Activated T-helper 9 cell treated with anti-CD3 and anti-CD28 coated beads, Interleukin-2, amount 50 U/mL, for 16 hours (primary cell): ENCODE measurements around the gene OTOP3.
"Not testable (repeated sequence)": the region's sequence is repeated elsewhere in the genome, so short reads cannot be mapped to it uniquely, and the experiment has no call there.

Experiments
- DNase-seq: peaks from one replicate; pipeline ENCODE4 v3.0.0-alpha.2; 2020; ENCODE audit warnings: low read depth

Gene OTOP3, protein sequence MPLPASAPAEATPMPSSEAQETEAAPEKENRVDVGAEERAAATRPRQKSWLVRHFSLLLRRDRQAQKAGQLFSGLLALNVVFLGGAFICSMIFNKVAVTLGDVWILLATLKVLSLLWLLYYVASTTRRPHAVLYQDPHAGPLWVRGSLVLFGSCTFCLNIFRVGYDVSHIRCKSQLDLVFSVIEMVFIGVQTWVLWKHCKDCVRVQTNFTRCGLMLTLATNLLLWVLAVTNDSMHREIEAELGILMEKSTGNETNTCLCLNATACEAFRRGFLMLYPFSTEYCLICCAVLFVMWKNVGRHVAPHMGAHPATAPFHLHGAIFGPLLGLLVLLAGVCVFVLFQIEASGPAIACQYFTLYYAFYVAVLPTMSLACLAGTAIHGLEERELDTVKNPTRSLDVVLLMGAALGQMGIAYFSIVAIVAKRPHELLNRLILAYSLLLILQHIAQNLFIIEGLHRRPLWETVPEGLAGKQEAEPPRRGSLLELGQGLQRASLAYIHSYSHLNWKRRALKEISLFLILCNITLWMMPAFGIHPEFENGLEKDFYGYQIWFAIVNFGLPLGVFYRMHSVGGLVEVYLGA

DNA sequence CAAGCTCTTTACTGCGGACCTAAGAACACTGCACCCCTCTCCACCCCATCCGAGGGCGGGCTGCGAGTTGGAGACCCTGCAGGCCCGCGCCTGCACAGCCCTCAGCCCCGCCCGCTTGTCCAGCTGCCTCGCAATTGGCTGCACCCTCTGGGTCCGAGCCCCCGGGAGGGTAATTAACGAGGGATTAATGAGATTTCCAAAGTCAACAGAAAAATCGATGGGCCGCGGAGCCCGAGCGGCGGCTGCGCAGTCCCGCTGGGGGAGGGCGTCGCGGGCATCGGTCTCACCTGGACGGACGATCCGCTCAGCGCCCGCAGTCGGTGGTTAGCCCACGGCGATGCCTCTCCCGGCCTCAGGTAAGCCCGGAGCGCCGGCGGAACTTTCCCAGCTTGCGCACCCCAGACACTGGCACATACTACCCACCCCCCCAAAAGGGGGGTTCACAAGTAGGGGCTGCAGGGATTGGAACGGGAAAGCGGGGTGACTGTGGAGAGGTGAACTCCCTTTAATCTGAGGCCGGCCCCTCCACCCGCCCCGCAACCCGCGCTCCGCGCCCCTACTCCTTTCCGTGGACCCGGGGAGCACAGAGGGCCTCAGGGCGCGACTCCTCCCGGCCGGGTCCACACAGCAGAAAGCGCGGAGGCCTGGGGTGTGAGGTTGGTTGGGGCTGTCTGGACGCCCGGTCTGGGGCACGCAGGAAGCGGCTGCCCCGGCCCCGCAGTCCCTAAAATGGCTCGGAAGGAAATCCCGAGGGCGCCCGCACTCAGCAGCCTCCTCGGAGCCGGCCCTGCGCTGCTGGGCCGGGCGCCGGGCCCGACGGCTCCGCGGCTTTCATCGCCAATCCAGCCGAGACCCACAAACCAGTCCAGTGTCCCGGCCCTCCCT, at the start of gene OTOP3:
TSS of gene OTOP3 (plus strand) at position 314 of the 885 bp plus-strand sequence. CDS start at position 338, 24 bp downstream.
- no peak for DNase-seq

DNA sequence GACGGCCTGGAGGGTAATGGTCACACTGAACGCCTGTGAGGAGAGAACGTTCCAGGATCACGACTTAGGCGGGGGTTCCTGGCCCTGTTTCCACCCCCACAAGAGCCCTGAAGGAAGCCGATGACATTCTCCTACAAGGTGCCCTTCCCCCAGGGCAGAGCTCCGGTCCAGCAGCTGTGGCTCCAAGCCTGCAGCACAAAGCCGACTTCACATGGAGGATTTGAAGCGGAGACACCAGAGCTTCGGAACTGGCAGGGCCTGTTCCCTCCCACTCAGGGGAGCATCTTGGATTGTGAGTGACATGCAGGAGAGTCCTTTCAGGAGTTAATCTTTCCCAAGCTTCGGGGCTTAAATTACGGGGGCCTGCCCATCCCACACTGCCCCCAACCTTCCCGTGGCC, 47.2 kb upstream of the OTOP3 start:
- DNase-seq = no peak

DNA sequence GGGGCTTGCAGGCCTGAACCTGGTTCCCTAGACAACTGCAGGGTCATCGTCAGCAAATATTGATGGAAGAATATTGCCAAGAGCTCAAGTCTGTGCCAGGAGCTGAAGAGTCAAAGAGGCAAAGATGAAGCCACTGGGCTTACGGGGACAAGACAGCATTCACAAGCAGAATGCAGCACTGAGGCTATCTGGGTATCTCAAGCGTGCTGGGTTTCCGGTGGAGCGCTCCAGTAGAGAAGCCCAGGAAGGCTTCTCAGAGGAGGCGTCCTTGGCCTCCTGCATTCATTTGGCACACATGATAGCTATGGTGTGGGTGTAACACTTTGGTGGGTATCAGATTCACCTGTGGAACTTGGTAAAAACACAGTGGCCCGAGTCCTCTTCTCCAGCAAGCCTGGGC, 45.1 kb upstream of the OTOP3 start:
- no peak for DNase-seq

DNA sequence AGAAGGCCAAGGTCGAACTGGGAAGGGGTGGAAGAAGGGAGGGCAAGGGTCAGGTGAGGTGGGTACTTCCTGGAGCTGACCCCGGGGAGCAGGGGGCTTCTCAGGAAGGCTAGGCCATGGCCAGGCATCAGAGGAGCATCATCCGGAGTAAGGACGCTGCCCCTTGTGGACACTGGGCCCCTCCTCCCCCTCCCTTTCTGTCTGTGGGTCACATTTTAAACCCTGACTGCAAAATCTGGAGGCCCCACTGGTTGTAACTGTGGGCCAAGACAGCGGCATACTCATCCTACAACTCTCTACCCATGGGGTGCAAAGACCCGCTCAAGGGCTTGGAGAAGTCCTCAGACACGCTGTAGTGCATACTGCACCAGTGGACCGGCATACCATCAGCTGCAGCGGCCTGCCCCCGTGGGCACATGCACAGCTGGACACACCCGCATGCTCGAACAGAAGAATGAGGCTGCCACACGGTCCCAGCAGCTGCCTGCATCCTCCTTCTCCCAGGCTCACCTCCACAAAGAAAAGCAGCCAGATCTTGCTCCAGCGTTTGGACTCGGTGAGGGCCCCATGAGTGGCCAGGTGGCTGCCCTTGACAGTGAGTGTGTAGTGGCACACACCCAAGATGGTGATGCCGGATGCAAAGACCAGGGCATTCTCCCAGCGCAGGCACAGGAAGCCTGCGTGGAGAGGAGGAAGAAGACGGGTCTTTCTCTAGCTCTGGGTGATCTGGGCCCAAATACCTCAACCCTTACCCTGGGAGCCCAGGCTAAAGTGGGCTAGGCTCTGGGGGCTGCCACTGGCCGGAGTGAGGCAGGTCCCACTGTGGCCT, 43.5 kb upstream of the OTOP3 start:
- DNase-seq = no peak

DNA sequence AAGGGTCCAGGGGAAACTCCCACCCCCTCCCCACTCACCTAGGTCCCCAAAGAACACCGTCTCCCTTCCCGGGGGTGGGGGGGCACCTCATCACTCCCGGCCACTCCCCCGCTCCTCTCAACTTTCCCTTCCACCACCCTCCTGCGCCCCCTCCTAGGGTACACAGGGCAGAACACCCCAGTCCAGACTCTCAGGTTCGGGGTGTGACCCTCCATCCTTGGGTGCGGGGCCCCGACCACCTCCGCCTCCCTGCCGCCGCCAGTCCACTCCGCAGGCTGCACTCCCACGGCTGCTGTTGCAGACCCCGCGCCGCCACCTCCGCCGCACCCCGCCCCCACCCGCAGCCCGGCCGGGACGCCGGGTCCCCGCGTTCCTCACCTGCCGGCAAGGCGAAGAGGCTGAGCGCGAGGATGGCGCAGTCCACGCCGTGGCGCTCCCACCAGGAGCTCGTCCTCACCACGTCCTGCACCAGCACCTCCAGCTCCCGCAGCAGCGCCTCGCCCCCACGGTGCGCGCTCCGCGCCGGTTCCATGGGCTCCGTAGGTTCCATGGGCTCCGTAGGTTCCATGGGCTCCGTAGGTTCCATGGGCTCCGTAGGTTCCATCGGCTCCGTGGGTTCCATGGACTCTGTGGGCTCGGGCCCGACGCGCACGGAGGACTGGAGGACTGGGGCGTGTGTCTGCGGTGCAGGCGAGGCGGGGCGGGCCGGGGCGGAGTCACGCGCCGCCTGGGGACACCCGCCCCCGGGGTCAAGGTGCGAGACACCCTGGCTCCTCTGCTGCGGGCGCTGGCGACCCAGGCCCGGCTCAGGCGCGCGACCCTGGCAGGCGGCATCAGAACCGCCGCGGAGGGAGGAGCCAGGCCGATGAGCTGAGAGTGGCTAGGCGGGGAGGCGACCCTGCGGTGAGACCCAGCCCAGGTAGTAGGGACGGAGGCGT, 42.5 kb upstream of the OTOP3 start, which contains the start of gene FADS6:
TSS of gene FADS6 (minus strand) at position 660 of the 938 bp plus-strand sequence. CDS start at position 622, 38 bp downstream.
- no peak for DNase-seq

DNA sequence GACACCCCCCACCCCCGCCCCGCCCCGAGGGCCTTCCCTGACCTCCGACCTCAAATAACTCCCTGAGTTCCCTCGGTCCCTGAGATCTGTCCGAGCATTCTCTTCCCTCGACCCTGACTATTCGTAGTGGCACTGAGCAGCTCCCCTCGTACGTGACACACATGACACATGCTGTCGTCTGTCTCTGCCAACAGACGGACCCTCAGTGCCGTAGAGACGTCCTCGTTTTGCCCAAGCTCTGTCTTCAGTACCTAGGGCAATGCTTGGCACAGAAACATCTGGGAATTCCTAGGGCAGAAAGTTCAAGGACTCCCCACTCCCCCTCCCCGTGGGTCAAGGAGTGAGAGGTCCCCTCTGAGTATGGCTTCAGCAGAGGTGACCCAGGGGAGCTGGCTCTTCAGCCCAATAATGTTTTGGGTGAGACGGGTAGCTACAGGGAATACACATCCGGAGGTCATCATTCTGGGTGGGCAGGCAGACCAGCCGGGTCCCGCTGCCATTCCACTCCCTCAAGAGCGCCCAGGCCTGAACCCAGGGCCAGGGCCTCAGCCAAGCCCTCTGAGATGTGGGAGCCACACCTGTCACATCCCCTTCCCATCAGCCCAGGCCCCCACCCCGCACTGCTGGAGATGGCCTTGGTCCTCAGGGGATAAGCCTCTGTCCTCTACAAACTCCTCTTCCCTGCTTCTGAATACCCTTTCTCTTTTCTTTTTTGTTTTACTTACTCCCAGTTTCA, 41.6 kb upstream of the OTOP3 start:
- no peak for DNase-seq

DNA sequence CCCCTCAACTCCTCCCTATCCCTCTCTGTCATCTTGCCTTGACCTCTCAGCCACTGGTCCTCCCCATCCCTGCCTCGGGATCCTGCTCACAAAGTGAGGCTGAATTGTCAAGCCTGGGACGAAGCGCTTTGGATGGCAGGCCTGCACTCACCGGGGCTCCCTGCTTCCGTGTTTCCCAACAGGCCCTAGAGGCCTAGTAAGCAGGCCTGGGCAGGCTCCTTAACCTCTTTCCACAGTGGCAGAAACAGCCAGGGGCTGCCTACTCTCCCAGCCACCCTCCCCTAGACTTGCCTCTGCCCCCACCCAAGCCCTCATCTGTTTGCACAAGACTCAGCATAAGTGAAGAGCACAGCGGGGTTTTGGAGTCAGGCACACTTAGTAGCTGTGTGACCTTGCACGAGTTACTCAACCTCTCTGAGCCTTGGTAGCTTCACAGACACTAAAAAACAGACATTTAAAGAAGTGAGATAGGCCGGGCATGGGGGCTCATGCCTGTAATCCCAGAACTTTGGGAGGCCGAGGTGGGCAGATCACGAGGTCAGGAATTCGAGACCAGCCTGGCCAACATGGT, 37.2 kb upstream of the OTOP3 start:
- DNase-seq = no peak

DNA sequence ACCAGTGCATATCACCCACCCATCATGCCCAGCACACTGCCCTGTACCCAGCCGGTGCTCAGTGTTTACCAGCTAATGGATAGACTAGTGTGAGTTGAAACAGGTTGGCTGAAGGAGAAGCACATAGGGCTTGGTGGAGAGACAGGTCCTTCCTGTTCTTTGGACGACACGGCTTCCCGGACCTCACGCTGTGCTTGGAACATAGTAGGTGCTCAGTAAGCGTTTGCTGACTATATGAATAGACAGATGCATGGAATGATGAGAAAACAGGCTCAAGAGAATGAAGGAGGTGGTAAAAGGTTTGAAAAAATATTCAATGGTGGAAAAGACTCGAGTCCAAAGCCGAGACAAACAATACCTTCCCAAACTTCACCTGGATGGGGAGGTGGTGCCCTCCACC, 35.5 kb upstream of the OTOP3 start:
- no peak for DNase-seq

DNA sequence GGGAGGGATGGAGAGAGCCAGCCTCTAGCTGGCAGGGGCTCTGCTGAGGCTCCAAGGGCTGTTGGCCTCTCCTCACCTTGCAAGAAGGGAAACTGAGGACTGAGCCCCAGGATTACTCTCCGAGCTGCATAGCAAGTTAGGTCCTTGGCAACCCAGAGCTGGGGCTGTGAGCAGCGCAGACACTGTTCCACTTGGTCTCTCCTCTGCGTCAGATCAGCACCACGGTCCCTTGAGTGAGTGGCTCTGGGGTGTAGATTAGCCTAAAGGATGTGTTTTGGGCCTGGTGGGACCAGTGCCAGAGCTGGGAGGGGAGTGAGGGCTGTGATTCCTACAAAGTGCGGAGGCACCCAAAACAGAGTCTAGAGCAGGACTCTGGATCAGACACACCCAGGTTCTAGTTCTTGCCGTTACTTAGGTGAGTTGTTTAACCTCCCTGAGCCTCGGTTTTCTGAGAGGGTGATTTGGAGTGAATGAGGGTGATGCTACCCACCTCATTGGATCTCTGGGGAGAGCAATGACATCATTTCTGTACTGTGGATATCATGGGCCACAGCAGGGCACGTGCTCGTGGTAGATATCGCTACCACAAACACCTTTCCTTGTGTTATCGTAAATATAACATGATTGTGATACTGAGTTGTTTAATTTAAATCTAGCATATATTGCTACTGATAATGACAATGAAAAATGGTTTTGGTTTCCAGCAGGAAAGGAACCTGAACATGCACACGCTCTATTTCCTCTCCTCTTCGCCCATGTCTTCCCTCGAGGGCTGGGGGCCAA, 34.2 kb upstream of the OTOP3 start:
- no peak for DNase-seq

DNA sequence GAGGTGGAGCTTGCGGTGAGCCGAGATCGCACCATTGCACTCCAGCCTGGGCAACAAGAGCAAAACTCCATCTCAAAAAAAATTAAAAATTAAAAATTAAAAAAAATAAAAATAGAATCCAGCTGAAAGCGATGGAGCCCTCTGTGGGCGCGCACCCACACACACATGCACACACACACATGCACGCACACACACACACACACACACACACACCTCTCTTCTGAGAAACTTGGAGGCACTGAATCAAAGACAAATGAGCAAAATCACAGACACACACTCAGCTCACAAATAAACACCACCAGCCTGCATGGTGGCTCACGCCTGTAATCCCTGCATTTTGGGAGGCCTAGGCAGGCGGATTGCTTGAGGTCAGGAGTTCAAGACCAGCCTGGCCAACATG, 32.7 kb upstream of the OTOP3 start:
- no peak for DNase-seq

DNA sequence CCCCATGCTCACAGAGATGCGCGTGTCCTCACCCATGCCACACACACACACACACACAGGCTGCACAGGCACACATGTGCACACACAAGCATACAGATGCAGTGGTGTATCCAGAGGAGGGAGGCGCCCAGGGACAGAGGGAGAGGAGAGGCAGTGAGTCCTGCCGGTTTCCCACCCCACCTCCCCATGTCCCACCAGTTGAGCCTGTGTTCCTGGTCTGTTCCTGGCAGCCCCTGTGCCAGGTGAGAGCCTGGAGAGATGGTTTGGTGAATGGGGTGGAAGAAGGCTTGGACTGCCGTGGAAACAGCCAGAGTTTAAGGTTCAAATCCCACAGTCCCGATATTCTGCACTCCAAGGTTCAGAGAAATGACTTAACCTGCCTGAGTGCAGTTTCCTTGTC, 32.0 kb upstream of the OTOP3 start:
- DNase-seq = no peak

DNA sequence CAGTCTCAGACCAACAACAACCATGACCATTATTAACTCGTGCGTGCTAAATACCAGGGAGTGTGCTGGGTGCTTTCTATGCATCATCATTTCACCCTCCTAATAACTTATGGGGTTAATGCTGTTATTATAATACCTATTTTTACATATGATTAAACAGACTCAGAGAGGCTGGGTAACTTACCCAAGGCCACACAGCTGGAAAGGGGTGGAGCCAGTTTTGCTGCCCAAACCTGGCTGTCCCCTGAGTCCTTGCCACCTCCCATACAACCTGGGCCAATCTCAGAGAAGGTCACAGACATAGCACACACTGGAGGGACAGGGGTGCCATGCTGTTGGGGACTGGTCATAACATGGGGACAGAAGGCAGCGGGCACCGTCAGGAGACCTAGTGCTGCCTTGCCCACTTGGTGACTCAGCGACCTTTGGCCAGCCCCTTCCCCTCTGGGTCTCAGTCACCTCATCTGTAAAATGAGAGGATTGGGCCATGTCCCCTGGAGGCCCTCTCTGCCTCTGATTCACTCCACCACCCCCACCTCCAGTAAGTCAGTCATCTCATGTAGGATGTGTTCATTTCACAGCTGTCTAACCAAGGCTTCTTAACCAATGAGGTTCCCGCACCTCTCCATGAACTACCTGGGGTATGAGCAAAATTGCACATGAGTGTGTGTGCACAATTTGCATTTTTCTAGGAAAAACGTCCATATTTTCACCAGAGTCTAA, 30.9 kb upstream of the OTOP3 start:
- no peak for DNase-seq

DNA sequence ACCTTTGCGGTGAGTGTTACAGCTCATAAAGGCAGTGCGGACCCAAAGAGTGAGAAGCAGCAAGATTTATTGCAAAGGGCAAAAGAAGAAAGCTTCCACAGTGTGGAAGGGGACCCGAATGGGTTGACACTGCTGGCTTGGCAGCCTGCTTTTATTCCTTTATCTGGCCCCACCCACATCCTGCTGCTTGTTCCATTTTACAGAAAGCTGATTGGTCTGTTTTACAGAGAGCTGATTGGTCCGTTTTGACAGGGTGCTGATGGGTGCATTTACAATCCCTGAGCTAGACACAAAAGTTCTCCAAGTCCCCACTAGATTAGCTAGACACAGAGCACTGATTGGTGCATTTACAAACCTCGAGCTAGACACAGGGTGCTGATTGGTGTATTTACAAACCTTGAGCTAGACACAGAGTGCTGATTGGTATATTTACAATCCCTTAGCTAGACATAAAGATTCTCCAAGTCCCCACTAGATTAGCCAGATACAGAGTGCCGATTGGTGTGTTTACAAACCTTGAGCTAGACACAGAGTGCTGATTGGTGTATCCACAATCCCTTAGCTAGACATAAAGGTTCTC, 29.4 kb upstream of the OTOP3 start:
- not testable (repeated sequence) for DNase-seq

DNA sequence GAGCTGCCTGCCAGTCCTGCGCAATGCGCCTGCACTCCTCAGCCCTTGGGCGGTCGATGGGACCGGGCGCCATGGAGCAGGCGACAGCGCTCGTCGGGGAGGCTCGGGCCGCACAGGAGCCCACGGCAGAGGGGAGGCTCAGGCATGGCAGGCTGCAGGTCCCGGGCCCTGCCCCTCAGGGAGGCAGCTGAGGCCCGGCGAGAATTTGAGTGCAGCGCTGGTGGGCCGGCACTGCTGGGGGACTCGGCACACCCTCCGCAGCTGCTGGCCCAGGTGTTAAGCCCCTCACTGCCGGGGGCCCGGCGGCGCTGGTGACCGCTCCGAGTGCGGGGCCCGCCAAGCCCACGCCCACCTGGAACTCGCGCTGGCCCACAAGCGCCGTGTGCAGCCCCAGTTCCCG, 28.7 kb upstream of the OTOP3 start:
- DNase-seq = no peak

DNA sequence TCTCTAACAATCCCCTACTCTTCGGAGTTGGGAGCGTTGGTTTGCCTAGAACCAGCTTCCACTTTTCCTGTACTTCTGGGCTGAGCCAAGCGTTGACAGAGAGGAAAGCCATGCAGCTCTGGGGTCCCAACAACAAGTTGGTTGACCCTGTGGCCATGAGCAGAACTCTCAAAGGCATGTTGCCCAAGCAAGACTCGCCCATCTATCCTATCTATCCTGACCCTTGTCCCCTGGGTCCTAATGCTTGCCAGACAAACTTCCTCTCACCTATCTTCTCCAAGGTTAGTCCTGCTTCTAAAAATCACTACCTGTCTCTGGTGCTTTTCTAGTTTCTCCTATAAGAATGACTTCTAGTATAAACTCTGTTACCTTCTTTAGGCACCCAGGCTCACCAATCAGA, 26.6 kb upstream of the OTOP3 start:
- DNase-seq = not testable (repeated sequence)

DNA sequence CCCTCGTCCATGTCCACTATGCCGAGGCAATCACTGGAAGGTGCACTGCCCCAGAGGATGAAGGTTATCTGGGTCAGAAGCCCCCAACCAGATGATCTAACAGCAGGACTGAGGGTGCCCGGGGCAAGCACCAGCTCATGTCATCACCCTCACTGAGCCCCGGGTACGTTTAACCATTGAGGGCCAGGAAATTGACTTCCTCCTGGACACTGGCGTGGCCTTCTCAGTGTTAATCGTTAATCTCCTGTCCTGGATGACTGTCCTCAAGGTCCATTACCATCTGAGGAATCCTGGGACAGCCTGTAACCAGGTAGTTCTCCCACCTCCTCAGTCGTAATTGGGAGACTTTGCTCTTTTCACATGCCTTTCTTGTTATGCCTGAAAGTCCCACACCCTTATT, 24.3 kb upstream of the OTOP3 start:
- DNase-seq = not testable (repeated sequence)

DNA sequence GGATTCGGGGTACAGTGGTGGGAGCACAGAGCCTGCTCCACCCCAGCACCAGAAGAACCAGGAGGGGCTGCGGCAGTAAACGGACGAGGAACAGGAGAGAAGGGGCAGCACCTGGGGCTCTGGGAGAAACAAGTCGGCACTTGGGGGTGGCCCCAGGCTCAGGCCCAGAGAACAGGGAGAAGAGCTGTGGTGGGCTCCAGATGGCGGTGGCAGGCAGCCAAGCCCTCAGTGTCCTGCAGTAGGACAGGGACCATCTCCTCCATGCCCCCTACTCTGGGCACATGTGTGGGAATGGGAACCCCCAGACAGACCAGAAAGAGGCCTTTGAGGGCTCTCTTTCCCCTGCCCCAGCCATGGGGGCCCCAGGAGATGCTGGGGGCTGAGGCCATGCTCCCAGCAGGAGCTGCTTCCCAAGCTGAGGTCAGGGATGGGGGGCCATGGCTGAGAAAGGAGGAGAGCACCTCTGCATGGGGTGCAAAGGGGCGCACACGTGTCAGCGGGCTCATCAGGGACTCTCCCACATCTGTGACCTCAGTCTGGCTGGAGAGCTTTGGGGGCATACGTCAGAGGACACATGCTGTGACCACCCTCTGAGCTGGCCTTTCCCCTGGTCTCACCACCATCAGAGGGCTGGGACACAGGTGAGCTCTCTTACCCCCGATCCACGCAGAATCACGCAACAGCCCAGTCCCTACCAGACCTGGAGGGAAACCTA, 19.4 kb upstream of the OTOP3 start:
- no peak for DNase-seq
